GM12891 (cell line): ENCODE measurements around the gene KAZN.

Source experiments
- PAX5 ChIP-seq: IDR thresholded peaks from 2 replicates; pipeline ENCODE4 v1.6.1; 2011; ENCODE audit warnings: low read length, moderate library complexity, mild to moderate bottlenecking; ENCODE audit not compliant: insufficient read depth, severe bottlenecking
- POLR2A ChIP-seq: IDR thresholded peaks from 2 replicates; pipeline ENCODE4 v1.6.1; 2011; ENCODE audit warnings: low read depth, low read length, control low read depth
- POLR2AphosphoS5 ChIP-seq: IDR thresholded peaks from 2 replicates; pipeline ENCODE4 v1.6.1; 2011; ENCODE audit warnings: low read depth, low read length, control low read depth
- POU2F2 ChIP-seq: IDR thresholded peaks from 2 replicates; pipeline ENCODE4 v1.6.1; 2011; ENCODE audit warnings: low read depth, mild to moderate bottlenecking, control low read depth, low read length, moderate library complexity
- SPI1 ChIP-seq: IDR thresholded peaks from 2 replicates; pipeline ENCODE4 v1.6.1; 2011; ENCODE audit warnings: low read depth, low read length, control low read depth
- TAF1 ChIP-seq: IDR thresholded peaks from 2 replicates; pipeline ENCODE4 v1.6.1; 2011; ENCODE audit warnings: low read depth, low read length, control low read depth

DNA sequence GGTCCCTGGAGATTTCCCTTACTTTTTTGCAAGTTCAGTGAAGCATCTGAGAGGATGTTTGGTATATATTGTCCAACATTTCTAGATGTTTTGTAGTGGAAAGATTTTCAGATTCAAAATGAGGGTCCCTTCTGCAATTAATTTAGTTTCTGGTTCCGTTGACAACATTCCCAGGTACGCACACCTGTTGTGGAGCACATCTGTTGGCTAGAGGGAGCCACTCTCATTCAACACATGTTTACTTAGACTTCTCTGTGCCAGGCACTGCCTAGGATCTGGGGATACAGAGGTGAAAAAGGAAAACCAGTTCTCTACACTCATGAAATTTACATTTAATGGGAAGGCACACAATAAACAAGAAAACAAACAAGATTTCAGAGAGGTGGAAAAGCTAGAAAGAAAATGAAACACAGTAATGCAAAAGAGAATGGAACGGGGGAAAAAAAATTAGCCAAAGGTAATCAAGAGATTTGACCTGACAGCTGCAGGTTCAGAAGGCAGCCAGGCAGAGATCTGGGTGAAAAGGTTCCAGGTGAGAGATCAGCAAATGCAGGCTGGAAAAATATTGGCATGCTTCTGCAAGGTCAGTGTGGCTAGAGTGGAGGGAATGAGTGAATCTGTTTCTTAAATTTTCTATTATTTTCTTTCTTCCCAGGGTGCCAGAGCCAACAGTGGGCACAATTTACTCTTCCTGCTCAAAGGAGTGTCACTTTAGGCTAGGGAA lies 48.4 kb upstream of the KAZN start:
- TF ChIP-seq POLR2AphosphoS5 = no peak
- TF ChIP-seq TAF1 = no peak
- no peak for TF ChIP-seq POLR2A
- TF ChIP-seq SPI1 = no peak
- TF ChIP-seq PAX5 = no peak
- no peak for TF ChIP-seq POU2F2
